Measurements from ENCODE around the gene STS.
A peak's percentile ranks its signal among the peaks of the same experiment; 100 is the strongest.

Gene STS

GRCh38 chrX:7119950-7120877, 27.3 kb upstream of the STS start:
- peak; percentile 67 for DNase-seq (ENCODE audit: low read depth)
- TF ChIP-seq CTCF (conservative IDR thresholded peaks at IDR 0.05; ENCODE audit: low read depth, low read length) = no peak
- no peak overlapping the region for H3K4me3 ChIP-seq (ENCODE audit: low read depth, low read length)

DNA sequence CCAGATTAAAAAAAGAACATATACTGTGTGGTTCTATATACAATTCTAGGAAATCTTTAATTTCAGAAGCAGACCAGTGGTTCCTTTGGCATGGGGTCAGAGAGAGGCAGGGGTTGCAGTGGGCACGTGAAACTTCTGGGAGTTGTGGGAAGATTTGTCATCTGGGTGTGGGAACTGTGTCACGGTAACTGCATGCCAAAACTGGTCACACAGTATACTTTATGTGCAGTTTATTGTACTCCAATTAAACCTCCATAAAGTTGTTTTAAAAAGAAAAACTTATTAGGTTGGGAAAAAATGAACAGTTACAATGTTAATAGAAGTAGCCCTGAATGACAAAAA, 26.7 kb upstream of the STS start:
- no peak overlapping the region for H3K4me3 ChIP-seq (ENCODE audit: low read depth, low read length)
- TF ChIP-seq CTCF (conservative IDR thresholded peaks at IDR 0.05; ENCODE audit: low read depth, low read length) = no peak
- no peak for DNase-seq (ENCODE audit: low read depth)

DNA sequence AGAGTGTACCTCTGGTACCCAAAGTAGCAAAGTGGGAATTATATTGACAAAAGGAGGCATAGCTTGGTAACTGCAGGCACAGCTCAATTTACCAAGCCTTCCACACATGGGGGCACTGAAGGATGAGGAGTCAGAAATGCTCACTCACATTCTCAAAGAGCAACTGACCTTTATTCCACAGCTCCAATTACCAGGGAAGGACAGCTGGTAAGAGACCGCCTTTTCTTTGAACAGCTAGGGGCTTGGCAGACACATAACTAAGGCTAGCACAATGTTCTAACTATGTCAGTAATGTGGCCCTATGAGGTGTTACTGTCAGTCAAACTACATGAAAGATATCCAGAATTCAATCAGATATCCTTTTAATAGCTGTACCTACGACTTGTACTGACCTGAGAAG, 20.5 kb upstream of the STS start:
- TF ChIP-seq CTCF (conservative IDR thresholded peaks at IDR 0.05; ENCODE audit: low read depth, low read length) = no peak
- peak; percentile 29 for DNase-seq (ENCODE audit: low read depth)
- H3K4me3 ChIP-seq (ENCODE audit: low read depth, low read length) = no peak overlapping the region

DNA sequence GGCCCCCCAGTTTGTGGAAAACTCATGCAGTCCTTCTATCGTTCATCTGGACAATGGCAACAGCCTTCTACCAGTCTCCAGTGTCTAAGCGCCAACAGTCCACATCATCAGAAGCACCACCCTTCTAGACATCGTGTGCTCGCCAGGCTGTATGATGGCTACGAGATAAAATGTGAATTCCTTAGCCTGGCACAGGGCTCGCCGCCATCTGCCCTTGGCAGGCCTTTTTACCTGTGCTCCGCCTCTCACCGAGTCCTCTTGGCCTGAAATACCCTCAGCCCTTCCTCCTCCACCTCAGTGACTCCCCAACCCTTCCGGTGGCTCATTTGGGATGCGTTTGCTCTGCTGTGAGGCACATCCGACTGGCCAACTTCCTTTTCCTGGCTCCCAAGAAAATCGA, 15.9 kb upstream of the STS start:
- no peak overlapping the region for H3K4me3 ChIP-seq (ENCODE audit: low read depth, low read length)
- no peak for TF ChIP-seq CTCF (conservative IDR thresholded peaks at IDR 0.05; ENCODE audit: low read depth, low read length)

DNA sequence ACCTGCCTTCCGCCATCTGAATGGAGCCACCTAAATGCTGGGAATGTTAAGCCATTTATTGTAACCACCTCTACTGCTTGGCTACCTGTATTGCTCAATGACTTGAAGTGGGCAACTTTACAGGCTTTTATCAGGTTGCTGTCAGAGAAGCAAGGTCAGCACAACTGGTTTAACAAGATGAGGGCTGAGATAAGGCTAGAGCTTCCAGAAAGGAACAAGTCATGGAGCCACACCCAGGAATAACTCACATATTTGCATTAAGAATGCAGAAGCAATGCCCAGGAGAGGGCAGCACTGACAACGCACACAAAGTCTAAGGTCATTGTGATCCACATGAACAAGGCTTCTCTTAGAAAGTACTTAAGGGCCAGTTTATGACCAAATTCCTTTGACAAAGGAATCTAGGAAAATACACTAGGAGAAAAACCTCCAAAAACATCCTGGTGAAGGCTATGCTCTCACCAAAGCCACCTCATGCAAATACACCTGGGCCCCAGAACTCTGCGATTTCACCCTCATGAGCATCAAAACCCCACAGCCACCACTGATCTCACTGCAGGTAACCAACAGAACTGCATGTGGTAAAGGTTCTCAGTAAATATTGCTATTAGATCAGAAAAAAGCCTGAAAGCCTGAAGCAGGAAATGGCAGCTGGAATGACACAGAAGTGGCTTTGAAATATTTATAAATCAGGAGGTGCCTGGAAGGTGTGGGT, 15.0 kb upstream of the STS start:
- TF ChIP-seq CTCF (conservative IDR thresholded peaks at IDR 0.05; ENCODE audit: low read depth, low read length) = peak; percentile 68
- DNase-seq (ENCODE audit: low read depth) = peak; percentile 77
- no peak overlapping the region for H3K4me3 ChIP-seq (ENCODE audit: low read depth, low read length)

More for the DNA sequence above, 15.9 kb upstream of the STS start:
- DNase-seq (ENCODE audit: low read depth) = no peak

GRCh38 chrX:7133050-7133440, 14.5 kb upstream of the STS start:
- peak; percentile 16 for DNase-seq (ENCODE audit: low read depth)
- no peak for TF ChIP-seq CTCF (conservative IDR thresholded peaks at IDR 0.05; ENCODE audit: low read depth, low read length)
- no peak overlapping the region for H3K4me3 ChIP-seq (ENCODE audit: low read depth, low read length)
